OCI-LY3 (cell line): Measurements from ENCODE around the gene YPEL1.

Experiments
- EZH2phosphoT487 ChIP-seq: fragments of 200-600 bp; shearing (Covaris generic); IDR thresholded peaks from 2 replicates; pipeline ENCODE4 v1.6.1; 2018; ENCODE audit warnings: antibody characterized with exemption, mixed run types, low read depth
- TF ChIP-seq, protein P1 (sequence below): fragments of 200-600, 300-600 bp; sonication (generic); IDR thresholded peaks from 2 replicates; pipeline ENCODE4 v1.5.1; 2014; ENCODE audit warnings: antibody characterized with exemption, low read length, low read depth

DNA sequence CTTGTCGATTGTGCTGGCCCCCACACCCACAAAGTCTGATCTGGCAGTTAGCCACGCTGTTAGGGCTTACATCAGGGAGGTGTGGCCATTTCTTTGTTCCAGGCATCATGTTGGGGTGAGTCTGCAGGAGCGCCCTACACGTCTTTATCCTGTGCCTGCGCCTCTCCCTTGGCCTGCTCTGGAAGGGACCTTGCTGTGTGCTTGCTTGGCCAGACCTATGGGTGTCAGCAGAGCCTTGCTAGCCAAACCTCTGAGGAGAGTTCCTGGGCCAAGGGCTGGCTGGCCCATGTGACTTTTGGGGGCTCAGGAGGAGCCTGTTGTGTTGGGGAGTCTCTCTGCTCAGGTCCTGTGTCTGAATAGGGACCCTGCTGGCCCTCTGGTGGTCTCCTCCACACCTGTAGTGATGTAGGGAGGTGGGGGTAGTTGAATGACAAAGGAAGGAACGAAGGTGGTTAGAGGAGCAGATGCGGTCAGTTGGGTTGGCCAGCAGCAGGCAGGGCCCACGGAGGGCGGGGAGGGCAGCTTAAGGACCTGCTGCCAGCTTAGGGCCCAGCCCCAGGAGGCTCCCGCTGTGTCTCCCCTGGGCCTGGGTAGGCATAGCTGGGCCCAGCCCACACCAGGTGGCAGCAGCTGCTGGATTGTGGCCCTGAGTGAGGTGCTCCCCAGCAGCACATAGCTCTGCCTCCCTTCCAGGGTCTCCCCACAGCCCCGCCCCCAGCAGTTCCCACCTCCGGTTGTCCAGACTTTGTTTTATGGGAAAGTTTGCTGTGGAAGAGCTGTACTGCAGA, 61.9 kb downstream of the YPEL1 start:
- TF ChIP-seq, protein P1, sequence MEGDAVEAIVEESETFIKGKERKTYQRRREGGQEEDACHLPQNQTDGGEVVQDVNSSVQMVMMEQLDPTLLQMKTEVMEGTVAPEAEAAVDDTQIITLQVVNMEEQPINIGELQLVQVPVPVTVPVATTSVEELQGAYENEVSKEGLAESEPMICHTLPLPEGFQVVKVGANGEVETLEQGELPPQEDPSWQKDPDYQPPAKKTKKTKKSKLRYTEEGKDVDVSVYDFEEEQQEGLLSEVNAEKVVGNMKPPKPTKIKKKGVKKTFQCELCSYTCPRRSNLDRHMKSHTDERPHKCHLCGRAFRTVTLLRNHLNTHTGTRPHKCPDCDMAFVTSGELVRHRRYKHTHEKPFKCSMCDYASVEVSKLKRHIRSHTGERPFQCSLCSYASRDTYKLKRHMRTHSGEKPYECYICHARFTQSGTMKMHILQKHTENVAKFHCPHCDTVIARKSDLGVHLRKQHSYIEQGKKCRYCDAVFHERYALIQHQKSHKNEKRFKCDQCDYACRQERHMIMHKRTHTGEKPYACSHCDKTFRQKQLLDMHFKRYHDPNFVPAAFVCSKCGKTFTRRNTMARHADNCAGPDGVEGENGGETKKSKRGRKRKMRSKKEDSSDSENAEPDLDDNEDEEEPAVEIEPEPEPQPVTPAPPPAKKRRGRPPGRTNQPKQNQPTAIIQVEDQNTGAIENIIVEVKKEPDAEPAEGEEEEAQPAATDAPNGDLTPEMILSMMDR, result no peak
- TF ChIP-seq EZH2phosphoT487, result no peak
